GM19397 (cell line): ENCODE results near the gene PLXNB2.

ENCODE experiments used
- ATAC-seq: cut with Tn5 transposase; IDR thresholded peaks from one replicate; pipeline ENCODE4 v1.9.1; 2021; ENCODE audit warnings: mild to moderate bottlenecking, moderate library complexity; ENCODE audit not compliant: unreplicated experiment

The PLXNB2 gene

GRCh38 chr22:50267591-50268390 is 39.7 kb downstream of the PLXNB2 start:
- ATAC-seq = no peak

DNA sequence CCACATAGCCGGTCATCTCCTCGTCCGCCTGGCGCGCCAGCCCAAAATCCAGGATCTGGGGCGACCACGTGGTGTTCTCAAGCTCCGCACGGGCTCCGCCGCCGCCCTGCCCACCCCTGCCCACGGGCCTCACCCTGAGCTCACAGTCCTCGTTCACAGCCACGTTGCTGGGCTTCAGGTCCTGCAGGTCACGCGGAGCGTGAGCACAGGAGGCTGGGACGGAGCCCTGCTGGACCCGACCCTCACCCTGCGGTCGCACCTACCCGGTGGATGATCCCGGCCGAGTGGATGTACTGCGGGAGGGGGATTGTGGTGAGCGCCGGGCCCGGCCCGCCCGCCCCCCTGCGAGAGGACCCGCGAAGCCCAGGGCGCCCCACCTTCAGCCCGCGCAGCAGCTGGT is 40.5 kb downstream of the PLXNB2 start:
- no peak for ATAC-seq

GRCh38 chr22:50264946-50265669 is 42.3 kb downstream of the PLXNB2 start:
- no peak for ATAC-seq

GRCh38 chr22:50264104-50264745 is 43.2 kb downstream of the PLXNB2 start:
- ATAC-seq = no peak

DNA sequence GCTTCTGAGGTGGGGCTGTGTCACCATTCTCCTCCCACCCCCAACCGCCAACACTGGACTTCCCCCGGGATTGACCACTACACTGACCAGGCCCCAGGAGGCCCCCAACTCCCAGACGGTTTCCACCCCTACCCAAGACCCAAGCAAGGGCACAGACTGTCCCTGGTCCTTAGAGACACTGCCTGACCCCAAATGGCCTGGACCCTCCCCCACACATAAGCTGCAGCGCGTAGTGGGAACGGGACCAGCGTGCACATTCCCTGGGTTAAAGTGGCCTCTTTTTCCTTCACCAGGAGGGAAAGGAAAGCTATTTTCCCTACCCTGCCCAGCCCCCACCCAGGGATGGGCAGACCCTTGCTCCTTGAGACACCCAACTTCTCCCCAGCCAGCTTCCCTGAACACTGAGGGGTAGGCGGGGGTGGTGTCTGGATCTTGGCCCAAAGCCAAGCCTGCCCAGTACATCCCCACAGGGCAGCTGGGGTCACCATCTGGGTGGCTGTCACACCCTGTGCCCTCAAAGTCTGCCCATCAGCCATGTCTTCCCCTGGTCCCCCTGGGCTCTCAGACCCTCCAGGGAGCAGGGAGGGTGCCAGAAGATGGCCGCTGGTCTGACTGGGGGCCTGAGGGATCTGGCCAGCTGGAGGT is 44.4 kb downstream of the PLXNB2 start:
- ATAC-seq = no peak

GRCh38 chr22:50262460-50262911 is 45.0 kb downstream of the PLXNB2 start:
- no peak for ATAC-seq

- ATAC-seq = peak; percentile 53
These were observed 45.6 kb downstream of the PLXNB2 start, which contains the start of gene MAPK12 for GRCh38 chr22:50261615-50262459. MAPK12 (minus strand) TSS chr22:50261683; CDS start chr22:50261509, 174 bp downstream.

GRCh38 chr22:50260801-50261614 is 46.4 kb downstream of the PLXNB2 start:
- peak; percentile 21 for ATAC-seq

GRCh38 chr22:50260434-50260800 is 47.0 kb downstream of the PLXNB2 start:
- ATAC-seq = no peak

DNA sequence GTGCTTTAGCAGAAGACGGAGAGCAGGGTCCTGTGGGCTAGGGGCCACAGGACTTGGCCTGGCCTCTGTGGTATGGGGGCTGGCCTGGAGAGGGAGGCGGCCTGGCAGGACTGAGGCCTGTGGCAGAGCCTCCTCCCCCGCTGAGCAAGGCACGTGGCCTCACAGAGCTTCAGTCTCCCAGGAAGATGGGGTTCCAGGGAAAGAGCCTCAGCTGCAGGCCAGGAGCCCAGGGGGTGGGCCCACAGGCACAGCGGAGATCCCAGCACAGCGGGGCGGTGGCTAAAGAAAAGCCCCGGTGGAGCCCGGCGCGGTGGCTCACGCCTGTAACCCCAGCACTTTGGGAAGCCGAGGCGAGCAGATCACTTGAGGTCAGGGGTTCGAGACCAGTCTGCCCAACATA is 48.1 kb downstream of the PLXNB2 start:
- no peak for ATAC-seq

GRCh38 chr22:50258361-50259292 is 48.8 kb downstream of the PLXNB2 start:
- no peak for ATAC-seq

- ATAC-seq = no peak
These were observed 49.7 kb downstream of the PLXNB2 start for GRCh38 chr22:50257451-50258360.

GRCh38 chr22:50257041-50257440 is 50.4 kb downstream of the PLXNB2 start:
- no peak for ATAC-seq

DNA sequence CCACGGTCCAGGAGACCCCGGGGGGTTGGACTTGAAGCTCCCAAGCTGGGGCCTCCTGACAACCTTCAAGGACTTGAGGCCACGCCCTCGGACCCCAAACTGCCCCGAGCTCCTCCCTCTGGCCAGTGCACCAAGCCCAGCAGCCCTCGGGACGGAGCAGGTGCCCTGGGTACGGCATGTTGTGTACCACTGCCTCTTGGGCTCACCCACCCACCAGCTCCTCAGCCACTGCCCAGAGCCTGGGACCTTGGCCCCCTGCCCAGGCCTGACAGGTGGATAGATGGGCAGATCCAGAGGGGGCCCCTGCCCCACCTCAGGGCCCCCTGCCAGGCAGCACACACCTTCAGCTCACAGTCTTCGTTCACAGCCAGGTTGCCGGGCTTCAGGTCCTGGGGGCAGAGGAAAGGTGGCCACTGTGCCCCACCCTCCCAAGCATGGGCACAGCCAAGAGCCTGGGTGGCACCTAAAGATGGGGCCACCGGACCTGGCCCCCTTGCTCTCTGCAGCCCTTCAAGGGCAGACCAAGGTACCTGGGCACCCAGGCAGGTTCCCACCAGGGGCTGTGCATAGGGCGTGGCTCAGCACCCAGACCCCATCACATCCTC is 51.1 kb downstream of the PLXNB2 start:
- no peak for ATAC-seq

DNA sequence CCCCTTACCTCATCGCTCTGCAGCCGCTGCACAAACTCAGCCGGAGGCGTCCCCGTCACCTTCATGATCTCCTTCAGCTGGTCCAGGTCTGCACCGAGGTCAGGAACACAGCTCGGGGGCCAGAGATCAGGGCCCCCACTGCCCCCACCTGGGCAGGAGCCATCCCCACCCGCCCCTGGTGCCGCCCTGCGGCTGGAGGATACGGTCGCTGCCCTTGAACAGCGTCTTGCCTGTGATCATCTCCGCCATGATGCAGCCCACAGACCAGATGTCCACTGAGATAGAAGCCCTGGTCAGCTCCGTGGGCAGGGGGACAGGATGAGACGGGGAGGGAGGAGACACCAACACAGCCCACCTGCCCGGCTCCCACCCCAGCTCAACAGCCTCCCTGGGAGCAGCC is 51.8 kb downstream of the PLXNB2 start:
- ATAC-seq = no peak

- no peak for ATAC-seq
These were observed 52.3 kb downstream of the PLXNB2 start for GRCh38 chr22:50255099-50255498.

- ATAC-seq = no peak
These were observed 53.5 kb downstream of the PLXNB2 start for GRCh38 chr22:50253941-50254340.
